HepG2 (cell line): ENCODE data around the gene CD7. TPM values are rescaled to one million over a fixed set of nuclear protein-coding genes. Genes with fewer than 3 reads are reported as not detected.

Experiments used
- ATAC-seq: fragments of 200-7000 bp; cut with Tn5 transposase; 3 replicates; pipeline ENCODE4 v1.9.1; 2020; ENCODE audit warnings: mild to moderate bottlenecking, moderate library complexity
- BruUV-seq: library from RNA; stranded (reverse); fragments of 400-500 nt; replicated peaks from 2 replicates; lab custom pipeline; 2021; lab: Mats Ljungman, UMichigan
- CTCF ChIA-PET: fragments of 300-600 bp; formaldehyde crosslinking; extraction: SDS; loops from one replicate; lab custom pipeline; 2021; ENCODE audit warnings: low total read pairs, inconsistent platforms, low intra/inter-chr PET ratio; lab: Yijun Ruan, JAX
- POLR2A ChIA-PET: fragments of 350-600 bp; sonication (Branson Sonifier 250); formaldehyde crosslinking; loops from one replicate; lab custom pipeline; 2020; ENCODE audit warnings: antibody characterized with exemption, inconsistent platforms; lab: Yijun Ruan, JAX
- DNase-seq: peaks from one replicate; pipeline ENCODE4 v3.0.0-alpha.2; 2015; ENCODE audit warnings: low spot score
- FAIRE-seq: peaks from 3 replicates; lab custom pipeline; 2011; peaks lifted over from hg19 to GRCh38; lab: Jason Lieb, UNC
- H2AFZ ChIP-seq: one replicate; pipeline ENCODE4 v1.6.1; 2011; ENCODE audit warnings: low read length, inconsistent platforms
- H3K27ac ChIP-seq: fragments of 300-600 bp; 3 replicates; pipeline ENCODE4 v1.8.0; 2011; ENCODE audit warnings: mixed run types, mild to moderate bottlenecking, mixed read lengths, low read length, inconsistent platforms; ENCODE audit not compliant: insufficient read depth; ENCODE audit errors: extremely low read length
- H3K27me3 ChIP-seq, 2 experiments: fragments of 200-600 bp in 1 of 2; 2 replicates in 1 of 2; 3 replicates in 1 of 2; pipeline versions ENCODE4 v1.6.0 to v1.8.0; 2011; ENCODE audit warnings: low read length in 2 of 2, mild to moderate bottlenecking in 2 of 2, moderate library complexity in 2 of 2, inconsistent platforms in 1 of 2; ENCODE audit not compliant: insufficient read depth in 2 of 2, control insufficient read depth in 1 of 2
- H3K36me3 ChIP-seq, 2 experiments: fragments of 200-600 bp in 1 of 2; replicated peaks in 1 of 2; 2 replicates in 1 of 2; 3 replicates in 1 of 2; pipeline versions ENCODE4 v1.5.1 to v1.8.0; 2011; ENCODE audit warnings: low read length in 2 of 2, inconsistent platforms in 1 of 2; ENCODE audit not compliant: insufficient read depth in 2 of 2, control insufficient read depth in 1 of 2
- H3K4me1 ChIP-seq: 2 replicates; pipeline ENCODE4 v1.5.1; 2012; ENCODE audit warnings: low read length, inconsistent platforms; ENCODE audit not compliant: insufficient read depth
- H3K4me2 ChIP-seq: 2 replicates; pipeline ENCODE4 v1.6.0; 2011; ENCODE audit warnings: low read depth, low read length, inconsistent platforms
- H3K4me3 ChIP-seq, 3 experiments: fragments of 200-600 bp in 1 of 3; sonication (generic), shearing (Covaris generic) in 1 of 3; replicated peaks in 1 of 3; 2 replicates each; pipeline ENCODE4 v1.5.1; 2011 to 2016; ENCODE audit warnings: low read length in 3 of 3, inconsistent platforms in 2 of 3, low read depth in 2 of 3, mild to moderate bottlenecking in 2 of 3, control low read depth in 1 of 3, mixed read lengths in 1 of 3; ENCODE audit not compliant: insufficient read depth in 1 of 3
- H3K79me2 ChIP-seq: one replicate; pipeline ENCODE4 v1.6.1; 2011; ENCODE audit warnings: low read length, inconsistent platforms; ENCODE audit not compliant: insufficient read depth
- H3K9ac ChIP-seq: 2 replicates; pipeline ENCODE4 v1.6.0; 2011; ENCODE audit warnings: mild to moderate bottlenecking, low read depth, low read length, inconsistent platforms; ENCODE audit not compliant: insufficient read depth
- H3K9me3 ChIP-seq: 2 replicates; pipeline ENCODE4 v1.5.1; 2012; ENCODE audit warnings: mild to moderate bottlenecking, low read length
- H4K20me1 ChIP-seq: 2 replicates; pipeline ENCODE4 v1.6.0; 2011; ENCODE audit warnings: inconsistent platforms, mild to moderate bottlenecking, low read length, moderate library complexity; ENCODE audit not compliant: insufficient read depth
- CENPBD1 ChIP-seq: sonication (generic); formaldehyde crosslinking; IDR thresholded peaks from 2 replicates; pipeline ENCODE4 v1.8.0; 2022; ENCODE audit warnings: missing genetic modification reagents, low read depth, mild to moderate bottlenecking, borderline replicate concordance
- E2F1 ChIP-seq: sonication (generic); formaldehyde crosslinking; IDR thresholded peaks from 2 replicates; pipeline ENCODE4 v1.5.0; 2020; ENCODE audit warnings: missing genetic modification reagents
- ETV6 ChIP-seq: sonication (generic); formaldehyde crosslinking; conservative IDR thresholded peaks from 2 replicates; pipeline ENCODE4 v1.4.0; 2020; ENCODE audit warnings: missing genetic modification reagents
- FOXA1 ChIP-seq, 2 experiments: fragments of 450-650 bp in 1 of 2; sonication (generic) in 1 of 2; formaldehyde crosslinking in 1 of 2; IDR thresholded peaks; 2 replicates each; pipeline versions ENCODE4 v1.4.0 to v1.6.1; 2016 to 2020; ENCODE audit warnings: missing genetic modification reagents in 1 of 2
- HIC2 ChIP-seq: sonication (generic); formaldehyde crosslinking; IDR thresholded peaks from 2 replicates; pipeline ENCODE4 v1.9.0; 2022; ENCODE audit warnings: low read depth, missing genetic modification reagents
- HNRNPH1 ChIP-seq: fragments of 200-400 bp; formaldehyde crosslinking; optimal IDR thresholded peaks from 2 replicates; pipeline ENCODE3; 2017; ENCODE audit warnings: mild to moderate bottlenecking, low read depth, low read length
- KLF16 ChIP-seq, 2 experiments: sonication (generic) in 1 of 2; formaldehyde crosslinking in 1 of 2; IDR thresholded peaks; 2 replicates each; pipeline versions ENCODE4 v1.6.1 to v1.8.0; 2016 to 2023; ENCODE audit warnings: missing genetic modification reagents in 2 of 2, missing compliant biosample characterization in 1 of 2
- MAFG ChIP-seq: sonication (generic); formaldehyde crosslinking; IDR thresholded peaks from 2 replicates; pipeline ENCODE4 v1.5.1; 2020; ENCODE audit warnings: mild to moderate bottlenecking, missing genetic modification reagents
- MTA3 ChIP-seq: sonication (generic); formaldehyde crosslinking; IDR thresholded peaks from 2 replicates; pipeline ENCODE4 v1.4.0; 2020; ENCODE audit warnings: missing genetic modification reagents
- MTF2 ChIP-seq: sonication (generic); formaldehyde crosslinking; IDR thresholded peaks from 2 replicates; pipeline ENCODE4 v1.5.0; 2020; ENCODE audit warnings: missing genetic modification reagents, borderline replicate concordance
- SIX4 ChIP-seq: sonication (generic); formaldehyde crosslinking; IDR thresholded peaks from 2 replicates; pipeline ENCODE4 v1.4.0; 2020; ENCODE audit warnings: missing genetic modification reagents
- SP1 ChIP-seq, 2 experiments: fragments of 450-650 bp in 1 of 2; sonication (generic) in 1 of 2; formaldehyde crosslinking in 1 of 2; IDR thresholded peaks; 2 replicates each; pipeline versions ENCODE4 v1.4.0 to v1.6.1; 2016 to 2020; ENCODE audit warnings: missing genetic modification reagents in 1 of 2
- TARDBP ChIP-seq: sonication (generic); formaldehyde crosslinking; IDR thresholded peaks from 2 replicates; pipeline ENCODE4 v1.8.0; 2022; ENCODE audit warnings: mild to moderate bottlenecking, missing genetic modification reagents
- TCF7 ChIP-seq: sonication (generic); IDR thresholded peaks from 2 replicates; pipeline ENCODE4 v1.6.1; 2016; ENCODE audit warnings: antibody characterized with exemption, low read depth
- TEAD3 ChIP-seq: optimal IDR thresholded peaks from 2 replicates; pipeline ENCODE3; 2016; ENCODE audit warnings: borderline replicate concordance
- ZBTB46 ChIP-seq: sonication (generic); formaldehyde crosslinking; IDR thresholded peaks from 2 replicates; pipeline ENCODE4 v1.4.0; 2020; ENCODE audit warnings: mild to moderate bottlenecking, missing genetic modification reagents, borderline replicate concordance
- ZNF263 ChIP-seq: sonication (generic); formaldehyde crosslinking; IDR thresholded peaks from 2 replicates; pipeline ENCODE4 v1.4.0; 2020; ENCODE audit warnings: missing genetic modification reagents
- ZNF546 ChIP-seq: sonication (generic); formaldehyde crosslinking; conservative IDR thresholded peaks from 2 replicates; pipeline ENCODE4 v1.8.1; 2023; ENCODE audit warnings: mild to moderate bottlenecking, missing genetic modification reagents
- ZNF678 ChIP-seq: sonication (generic); formaldehyde crosslinking; IDR thresholded peaks from 2 replicates; pipeline ENCODE4 v1.4.0; 2020; ENCODE audit warnings: mild to moderate bottlenecking, missing genetic modification reagents
- WGBS: methylation state at CpG from one replicate; pipeline ENCODE4 v1.1.6; 2017; ENCODE audit warnings: low lambda C conversion rate; 5-methylcytosine and 5-hydroxymethylcytosine counted together
- in situ Hi-C: cut with HindIII; loops from 2 replicates; pipeline ENCODE4 v1.10.0; 2017; ENCODE audit warnings: low pct_unique_long_range_greater_than_20kb; ENCODE audit not compliant: extremely low pct_ligation_motif_present
- intact Hi-C: fragments of 100-400 bp; cut with micrococcal nuclease; formaldehyde crosslinking; loops from one replicate; pipeline ENCODE4 v1.10.0; 2022; ENCODE audit not compliant: unreplicated experiment
- polyA plus RNA-seq, 8 experiments: library from polyadenylated mRNA; depleted of rRNA in 3 of 8; stranded (reverse) in 7 of 8; unstranded in 1 of 8; fragments of >200 nt; fragmentation: Illumina TruSeq in 4 of 8; extraction: Trizol in 4 of 8; gene quantifications; 2 replicates each; pipeline versions ENCODE4 v1.2.1 to v1.2.3, GENCODE V29; 2011 to 2016; ENCODE audit warnings: low read depth in 4 of 8, missing spikeins in 1 of 8, mixed read lengths in 1 of 8; ENCODE audit not compliant: insufficient read depth in 1 of 8
- total RNA-seq, 5 experiments: library from RNA; depleted of rRNA; stranded (reverse); fragments of >200 nt; fragmentation: Illumina TruSeq; extraction: Trizol; gene quantifications; 2 replicates each; pipeline ENCODE4 v1.2.3, GENCODE V29; 2016; ENCODE audit warnings: low read depth in 1 of 5

Gene CD7
- total and polyA plus RNA-seq, 2 of the 13 experiments (the other 11 are each of a cell fraction or from before 2014, with no cell fraction given): 67.6 to 76.4 TPM

GRCh38 chr17:82324566-82325285, 7.3 kb upstream of the CD7 start:
- Histone ChIP-seq H3K9me3 (no peaks in the 10 kb centered on the region), H3K4me3 (peak overlapping the region in 1 of 3 experiments; percentile 66; a peak in 1 of 6 replicates), H3K36me3 (no peaks in the 10 kb centered on the region), H4K20me1 (no peaks in the 10 kb centered on the region), H3K79me2 (peaks cover 4% of the 10 kb centered on the region), H3K9ac (peak overlapping the region; percentile 64), H3K4me2 (peak overlapping the region; percentile 82), H2AFZ (no peak overlapping the region), H3K27ac (peak overlapping the region; percentile 73), H3K27me3 (no peaks in the 10 kb centered on the region), H3K4me1 (peaks cover 90% of the 10 kb centered on the region)
- CTCF ChIA-PET: no interaction called here
- no peak for ATAC-seq
- no peak for FAIRE-seq
- POLR2A ChIA-PET: interaction anchor here (0.7 to 20.8 kb wide), 18 partner anchors 7 to 134 kb away, joined by 3 to 270 read pairs (median 6); partner anchors contain the start of genes CD7, CSNK1D and SLC16A3
- in situ Hi-C loops (loop anchor here (5.0 kb wide), 1 partner anchor 82 kb away; no protein-coding TSS in a partner anchor), intact Hi-C loops (no loop called here)
- no TSS peak for BruUV-seq
- no peak for DNase-seq
- WGBS: 81% methylated on average over 22 of the region's 25 CpGs
- TF ChIP-seq ZNF546 (CRISPR knock-in tag) (no peak), ZNF678 (CRISPR knock-in tag) (no peak), KLF16 (CRISPR knock-in tag; IDR thresholded peaks at IDR 0.05) (0 out of 4 replicates have a peak, but pooled peaks of 1 of the 2 experiments have one; percentile 20), MTF2 (CRISPR knock-in tag) (no peak), FOXA1 (IDR thresholded peaks at IDR 0.05) (no peak), FOXA1 (CRISPR knock-in tag; IDR thresholded peaks at IDR 0.05) (0 out of 2 replicates have a peak, but pooled peaks have one; percentile 18), HIC2 (CRISPR knock-in tag) (peak; percentile 52; the same call in 1 of the 2 replicates), SP1 (IDR thresholded peaks at IDR 0.05) (no peak), SP1 (CRISPR knock-in tag; IDR thresholded peaks at IDR 0.05) (0 out of 2 replicates have a peak, but pooled peaks have one; percentile 5), SIX4 (CRISPR knock-in tag) (no peak), ETV6 (no peak), MTA3 (CRISPR knock-in tag) (no peak), TCF7 (no peak), HNRNPH1 (peak; percentile 5), ZBTB46 (no peak), ZNF263 (CRISPR knock-in tag) (no peak), MAFG (CRISPR knock-in tag) (no peak), E2F1 (CRISPR knock-in tag) (no peak), TARDBP (CRISPR knock-in tag) (no peak), CENPBD1 (no peak), TEAD3 (CRISPR knock-in tag) (no peak)
